NCI-H1417 (cell line): ENCODE measurements around the gene SPAG9.

Source experiments
- DNase-seq, 3 experiments: peaks; one replicate each; lab custom pipeline; 2025; lab: John Stamatoyannopoulos, UW

The SPAG9 gene

DNA sequence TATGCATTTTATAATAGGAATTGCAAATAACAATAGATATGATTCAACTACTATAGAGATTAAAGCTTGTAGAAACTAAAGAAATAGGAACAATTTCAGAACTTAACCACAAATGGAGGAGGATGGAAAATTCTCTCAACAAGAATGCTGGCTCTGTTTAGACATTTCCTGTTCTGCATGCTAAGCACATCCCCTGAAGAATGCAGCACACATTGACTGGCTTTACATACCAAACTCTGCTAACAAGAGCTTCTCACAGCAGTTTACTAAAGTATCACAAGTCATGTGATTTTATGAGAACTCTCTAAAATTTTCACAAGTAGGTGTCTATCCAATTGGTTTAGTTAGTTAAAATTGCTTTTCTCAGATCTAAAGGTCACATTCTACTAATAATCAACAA lies 85.2 kb downstream of the SPAG9 start:
- no peak for DNase-seq

DNA sequence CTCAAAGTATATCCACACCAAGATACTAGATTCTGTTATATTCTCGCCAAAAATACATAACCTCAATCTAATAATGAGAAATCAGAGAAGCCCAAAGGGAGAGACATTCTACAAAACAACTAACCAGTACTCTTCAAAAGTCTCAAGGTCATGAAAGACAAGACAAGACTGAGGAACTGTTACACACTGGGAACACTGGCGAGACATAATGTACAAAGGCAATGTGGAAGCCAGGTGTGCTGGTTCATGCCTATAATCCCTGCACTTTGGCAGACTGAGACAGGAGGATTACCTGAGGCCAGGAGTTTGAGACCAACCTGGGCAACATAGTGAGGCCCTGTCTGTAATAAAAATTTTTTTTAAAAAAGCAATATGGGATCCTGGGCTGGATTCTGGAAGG lies 85.9 kb downstream of the SPAG9 start:
- no peak for DNase-seq

DNA sequence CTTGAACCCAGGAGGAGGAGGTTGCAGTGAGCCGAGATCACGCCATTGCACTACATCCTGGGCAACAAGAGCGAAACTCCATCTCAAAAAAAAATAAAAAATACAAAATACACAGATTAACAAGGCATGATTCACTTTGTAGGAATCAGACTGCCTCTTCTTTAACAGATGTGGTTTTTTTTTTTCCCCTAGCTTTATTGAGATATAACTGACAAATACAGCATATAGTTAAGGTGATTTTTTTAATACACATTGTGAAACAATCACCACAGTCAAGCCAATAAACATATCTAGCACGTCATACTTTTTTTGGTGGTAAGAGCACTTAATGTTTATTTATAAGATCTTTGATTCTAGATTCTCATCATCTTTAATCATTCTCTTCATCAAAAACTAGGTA lies 87.8 kb downstream of the SPAG9 start:
- DNase-seq, result no peak

DNA sequence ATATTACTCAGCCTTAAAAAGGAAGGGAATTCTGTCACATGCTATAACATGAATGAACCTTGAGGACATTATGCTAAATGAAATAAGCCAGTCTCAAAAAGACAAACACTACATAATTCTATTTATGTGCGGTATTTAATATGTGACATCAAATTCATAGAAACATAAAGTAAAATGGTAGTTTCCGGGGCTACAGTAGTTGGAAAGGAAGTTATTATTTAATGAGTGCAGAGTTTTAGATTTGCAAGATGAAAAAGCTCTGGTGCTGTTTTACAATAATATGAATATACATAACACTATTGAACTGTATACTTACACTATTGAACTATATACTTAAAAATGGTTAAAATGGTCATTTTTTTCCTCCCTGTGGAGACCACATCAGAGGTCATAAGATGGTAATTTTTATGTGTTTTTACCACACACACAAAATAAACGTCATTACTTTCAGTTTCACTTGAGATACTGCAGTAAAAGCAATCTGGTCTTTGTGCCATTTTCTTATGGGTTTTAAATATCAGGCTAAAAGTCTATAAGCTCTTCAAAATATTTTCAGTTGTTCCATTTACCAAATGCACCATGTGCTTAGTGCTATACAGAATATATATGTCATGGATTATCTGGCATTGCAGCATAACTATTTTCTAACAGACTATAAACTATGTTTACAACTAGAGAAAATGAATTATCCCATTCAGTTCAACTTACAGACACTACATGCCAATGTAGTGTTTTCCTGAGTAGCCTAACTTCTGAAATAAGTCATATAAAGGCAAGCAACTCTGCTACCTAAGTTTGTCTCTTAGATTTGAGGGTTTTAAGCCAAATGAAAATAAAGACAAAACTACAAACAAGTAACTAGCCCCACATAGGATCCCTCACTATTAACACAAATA lies 90.9 kb downstream of the SPAG9 start:
- no peak for DNase-seq

DNA sequence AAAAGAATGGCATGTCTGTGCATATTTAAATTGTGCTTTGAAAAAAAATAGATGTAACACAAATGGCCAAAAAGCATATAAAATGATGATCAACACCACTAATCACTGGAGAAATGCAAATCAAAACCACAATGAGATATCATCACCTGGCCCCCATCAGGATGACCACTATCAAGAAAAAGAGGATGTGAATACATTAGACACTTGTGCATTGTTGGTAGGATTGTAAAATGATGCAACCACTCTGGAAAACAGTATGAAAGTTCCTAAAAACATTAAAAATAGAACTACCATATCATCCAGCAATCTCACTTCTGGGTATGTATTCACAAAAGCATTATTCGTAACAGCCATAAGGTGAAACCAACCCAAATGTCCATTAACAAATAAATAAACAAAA lies 91.5 kb downstream of the SPAG9 start:
- DNase-seq, result no peak

DNA sequence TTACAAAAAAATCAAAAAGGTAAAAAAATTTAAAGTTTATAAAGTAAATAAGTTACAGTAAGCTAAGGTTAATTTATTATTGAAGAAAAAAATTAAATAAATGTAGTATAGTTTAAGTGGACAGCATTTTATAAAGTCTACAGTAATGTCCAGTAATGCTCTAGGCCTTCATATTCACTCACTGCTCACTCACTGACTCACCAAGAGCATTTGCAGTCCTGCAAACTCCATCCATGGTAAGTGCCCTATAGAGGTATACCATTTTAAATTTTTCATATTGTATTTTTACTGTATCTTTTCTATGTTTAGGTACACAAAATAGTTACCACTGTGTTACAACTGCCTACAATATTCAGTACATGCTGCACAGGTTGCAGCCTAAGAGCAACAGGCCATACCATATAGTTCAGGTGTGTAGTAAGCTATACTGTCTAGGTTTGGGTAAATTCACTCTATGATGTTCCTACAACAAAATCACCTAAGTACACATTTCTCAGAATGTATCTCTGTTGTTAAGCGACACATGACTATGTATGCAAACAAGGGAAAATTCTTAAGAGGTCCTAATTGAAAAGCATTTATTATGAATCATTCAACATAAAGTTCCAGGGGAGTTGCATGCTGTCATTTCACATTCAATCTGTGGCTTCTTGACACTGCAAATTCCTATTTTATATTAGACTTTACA lies 92.3 kb downstream of the SPAG9 start:
- no peak for DNase-seq

DNA sequence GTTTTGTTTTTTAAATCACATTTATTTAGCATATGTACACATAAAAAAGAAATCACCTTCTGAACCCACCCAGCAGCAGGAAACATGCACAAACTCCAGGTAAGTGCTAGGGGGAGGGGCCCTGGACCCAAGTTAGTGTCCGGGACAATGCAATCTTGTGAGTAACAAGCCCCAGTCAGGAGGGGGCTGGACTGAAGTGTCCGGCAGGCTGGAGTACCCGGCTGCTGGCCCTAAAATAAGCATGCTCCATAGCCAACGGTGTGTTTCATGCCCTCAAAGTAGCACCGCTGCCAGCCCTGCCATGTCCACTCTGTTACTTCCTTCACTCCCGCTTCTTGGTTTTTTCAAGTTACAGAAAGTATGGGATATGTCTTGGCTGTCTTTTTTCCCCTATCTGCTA lies 102.1 kb downstream of the SPAG9 start:
- no peak for DNase-seq

DNA sequence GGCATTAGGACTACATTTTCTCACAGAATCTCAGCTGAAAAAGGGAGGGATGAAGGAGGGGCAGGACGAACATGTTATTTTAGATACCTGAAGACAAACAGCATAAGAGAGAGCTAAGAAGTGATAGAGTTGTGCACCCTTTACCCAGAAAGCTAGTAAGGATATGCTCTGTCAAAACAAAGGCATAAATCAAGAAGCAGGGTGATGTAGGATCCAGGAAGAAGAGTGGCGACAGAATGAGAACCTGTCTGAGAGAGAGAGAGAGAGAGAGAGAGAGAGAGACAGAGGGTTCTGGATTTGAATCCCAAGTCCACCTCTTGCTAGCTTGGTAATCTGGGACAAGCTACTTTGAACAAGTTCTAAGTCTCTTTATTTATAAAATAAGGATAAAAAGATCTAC lies 103.4 kb downstream of the SPAG9 start:
- no peak for DNase-seq

DNA sequence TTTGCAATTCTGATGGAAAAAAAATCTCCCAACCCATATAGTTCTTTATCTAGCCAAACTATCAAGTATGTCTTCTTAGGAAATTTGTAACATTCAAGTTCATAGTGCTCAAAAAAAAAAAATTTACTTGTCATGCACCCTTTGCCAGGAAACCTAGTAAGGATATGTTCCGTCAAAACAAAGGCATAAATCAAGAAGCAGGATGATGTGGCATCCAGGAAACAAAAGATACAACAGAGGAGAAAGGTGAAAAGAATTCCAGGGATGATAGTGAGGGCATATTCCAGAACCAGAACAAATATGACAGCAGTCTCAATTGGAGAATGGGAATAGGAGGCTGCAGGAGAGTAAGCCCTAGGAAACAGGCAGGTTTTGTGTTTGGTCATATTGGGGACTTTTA lies 104.6 kb downstream of the SPAG9 start:
- DNase-seq, result peak in 1 of 3 experiments; percentile 23

DNA sequence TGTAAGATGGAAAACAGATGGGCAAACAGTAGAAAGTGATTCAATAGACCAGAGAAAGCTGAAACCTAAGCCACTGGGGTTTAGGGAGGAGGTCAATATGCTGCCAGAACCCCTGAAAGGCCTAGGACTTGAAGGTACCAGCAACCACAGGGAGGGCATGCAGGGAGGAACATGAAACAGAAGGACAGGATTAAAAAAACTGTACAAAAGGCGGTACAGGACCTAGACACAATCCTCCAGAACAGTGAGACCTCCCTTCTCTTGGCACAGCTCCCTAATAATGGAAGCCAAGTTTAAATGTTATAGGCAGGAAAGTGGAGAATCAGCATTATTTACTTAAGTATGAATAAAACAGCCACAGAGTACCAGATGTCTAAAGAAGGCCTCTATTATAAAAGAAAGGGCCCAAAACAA lies 105.5 kb downstream of the SPAG9 start:
- DNase-seq, result peak in 1 of 3 experiments; percentile 53

DNA sequence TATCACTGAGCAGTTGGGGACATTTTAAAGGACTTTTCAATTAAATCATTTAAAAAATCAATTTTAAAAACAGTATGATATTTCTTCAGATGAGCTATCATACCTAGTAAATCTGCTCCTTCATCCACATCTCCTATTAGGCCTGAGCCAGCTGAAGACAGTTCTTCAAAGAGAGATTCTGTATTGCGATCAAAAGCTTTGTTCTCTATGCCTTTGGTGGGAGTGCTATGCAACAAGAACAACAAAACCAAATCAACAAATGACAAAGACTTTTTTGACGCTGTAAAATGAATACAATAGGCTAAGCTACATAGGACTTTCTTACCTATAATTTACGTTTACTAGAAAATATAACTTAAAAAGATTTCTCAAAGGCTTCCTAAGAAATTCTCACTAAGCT lies 106.5 kb downstream of the SPAG9 start:
- DNase-seq, result no peak

DNA sequence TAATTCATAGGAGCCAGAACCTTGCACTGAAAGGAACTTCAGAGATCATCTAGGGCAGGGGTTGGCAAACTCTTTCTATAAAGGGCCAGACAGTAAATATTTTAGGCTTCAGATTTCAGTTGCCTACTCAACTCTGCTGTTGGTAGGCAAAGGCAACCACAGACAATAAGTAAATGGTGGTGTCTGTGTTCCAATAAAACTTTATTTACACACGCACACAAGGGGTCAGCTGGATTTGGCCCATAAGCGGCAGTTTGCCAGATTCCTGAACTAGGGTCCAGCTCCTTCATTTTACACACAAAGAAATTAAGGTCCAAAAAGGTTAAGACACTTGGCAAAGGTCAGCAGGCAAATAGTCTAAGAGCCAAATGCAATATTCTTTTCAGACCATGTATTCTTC lies 107.3 kb downstream of the SPAG9 start:
- DNase-seq, result no peak

DNA sequence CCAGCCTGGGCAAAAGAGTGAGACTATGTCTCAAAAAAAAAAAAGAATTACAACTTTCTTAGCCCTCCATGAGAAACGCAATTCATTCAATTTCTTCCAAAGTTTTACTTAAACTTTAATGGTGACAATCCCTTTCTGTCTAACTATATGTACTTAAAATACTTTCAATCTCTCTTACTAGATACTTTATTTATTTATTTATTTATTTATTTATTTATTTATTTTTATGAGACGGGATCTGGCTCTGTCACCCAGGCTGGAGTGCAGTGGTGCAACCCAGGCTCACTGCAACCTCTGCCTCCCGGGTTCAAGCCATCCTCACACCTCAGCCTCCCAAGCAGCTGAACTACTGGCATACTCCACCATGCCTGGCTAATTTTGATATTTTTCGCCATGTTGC lies 108.1 kb downstream of the SPAG9 start:
- DNase-seq, result no peak

DNA sequence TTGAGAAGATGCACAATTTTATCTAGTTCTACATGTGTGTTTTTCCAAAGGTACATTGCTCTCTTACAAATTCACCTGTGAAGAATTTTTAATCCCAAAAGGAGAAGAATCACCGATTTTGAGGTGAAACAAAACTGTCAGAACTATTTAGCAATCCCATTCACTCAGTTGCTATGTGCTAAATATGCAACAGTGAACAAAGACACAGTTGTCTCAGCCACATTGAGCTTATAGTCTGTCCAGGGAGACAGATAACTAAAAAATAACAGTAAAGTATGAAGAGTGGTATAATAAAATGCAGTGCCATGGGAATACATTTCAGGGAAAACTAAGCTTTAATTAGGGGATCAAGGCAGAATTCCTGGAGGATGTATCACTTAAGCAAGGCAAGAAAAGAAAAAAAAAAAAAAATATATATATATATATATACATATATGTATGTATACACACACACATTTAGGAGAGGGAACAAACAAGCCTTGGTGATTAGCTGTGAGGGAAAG lies 110.4 kb downstream of the SPAG9 start:
- DNase-seq, result no peak

DNA sequence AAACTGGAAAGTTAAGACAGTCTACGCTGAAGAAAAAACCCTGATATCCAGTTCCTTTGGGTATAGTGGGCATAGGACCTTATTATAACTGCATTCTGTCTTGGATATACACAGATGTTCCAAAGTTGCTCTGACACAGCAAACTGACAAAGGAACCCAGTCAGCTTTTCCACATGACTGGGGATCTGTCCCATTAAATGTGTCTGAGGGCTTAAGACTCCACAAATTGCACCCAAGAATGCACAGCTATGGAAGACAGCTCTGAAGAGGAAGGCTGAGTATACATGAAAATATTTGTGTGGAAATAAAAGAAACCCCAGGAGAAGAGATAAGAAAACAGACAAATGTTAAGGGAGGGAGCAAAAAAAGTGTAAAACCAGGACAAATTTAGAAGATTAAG lies 114.1 kb downstream of the SPAG9 start:
- DNase-seq, result no peak

DNA sequence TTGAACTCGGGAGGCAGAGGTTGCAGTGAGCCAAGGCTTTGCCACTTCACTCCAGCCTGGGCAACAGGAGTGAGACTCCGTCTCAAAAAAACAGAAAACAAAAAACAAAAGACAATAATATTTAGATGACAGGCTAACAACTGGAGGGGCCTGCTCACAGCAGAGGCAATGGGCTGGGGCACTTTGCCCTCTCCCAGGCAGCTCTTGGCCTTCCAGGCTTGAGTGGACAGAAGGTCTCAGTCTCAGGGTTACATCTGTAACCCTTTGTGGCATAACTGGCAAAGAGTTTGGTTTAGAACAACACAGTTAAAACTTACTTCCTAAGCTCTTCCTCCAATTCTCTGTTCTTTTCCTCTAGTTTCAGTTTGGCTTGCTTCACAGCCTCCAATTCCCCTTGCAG lies 114.9 kb downstream of the SPAG9 start:
- DNase-seq, result no peak

DNA sequence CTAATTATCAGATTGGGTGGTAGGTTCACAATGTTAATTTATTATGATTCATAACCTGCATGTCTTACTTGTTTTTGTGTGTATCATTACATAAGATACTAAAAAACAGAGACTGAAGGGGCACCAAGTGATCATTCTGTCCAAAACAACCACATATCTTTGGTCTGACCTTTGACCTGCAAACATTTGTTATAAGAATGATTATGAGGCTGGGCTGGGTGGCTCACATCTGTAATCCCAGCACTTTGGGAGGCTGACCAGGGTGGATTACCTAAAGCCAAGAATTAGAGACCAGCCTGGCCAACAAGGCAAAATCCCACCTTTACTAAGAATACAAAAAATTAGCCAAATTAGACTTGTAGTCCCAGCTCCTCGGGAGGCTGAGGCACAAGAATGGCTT lies 116.4 kb downstream of the SPAG9 start:
- no peak for DNase-seq

DNA sequence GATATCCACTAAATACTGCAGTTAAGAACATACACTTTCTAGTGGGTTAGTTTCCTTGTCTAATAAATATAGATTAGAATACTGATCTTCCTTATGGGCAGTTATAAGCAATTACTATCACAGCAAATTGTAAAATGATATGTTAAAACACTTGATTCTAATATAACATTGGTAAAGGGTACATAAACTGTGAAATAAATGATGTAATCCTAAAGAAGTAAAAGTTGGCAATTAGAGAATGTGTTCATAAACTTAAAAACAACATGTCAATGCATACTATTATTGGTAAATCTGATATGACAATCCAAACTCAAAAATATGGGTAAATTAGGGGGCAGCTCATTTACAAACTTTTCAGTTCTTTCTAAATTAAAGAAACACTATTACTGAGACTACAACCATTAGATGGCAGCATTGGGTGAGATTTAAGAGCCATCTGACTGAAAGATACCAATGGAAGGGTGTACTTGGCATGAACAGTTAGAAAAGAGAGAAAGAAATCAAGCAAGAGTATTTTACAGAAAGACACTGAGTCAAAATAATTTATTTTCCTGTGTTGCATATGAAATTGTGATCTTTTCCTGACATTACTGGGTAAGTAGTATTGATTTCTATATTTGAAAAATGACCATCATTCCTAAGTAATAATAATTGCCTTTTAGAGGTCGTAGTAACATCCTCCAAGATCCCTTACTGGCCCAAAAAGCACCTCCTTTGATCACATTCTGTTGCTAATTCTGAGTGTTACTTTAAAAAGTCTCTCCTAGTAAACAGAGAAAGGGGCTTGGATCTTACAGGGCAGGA lies 119.6 kb downstream of the SPAG9 start:
- DNase-seq, result peak; percentile 14 to 81 (median 42)

DNA sequence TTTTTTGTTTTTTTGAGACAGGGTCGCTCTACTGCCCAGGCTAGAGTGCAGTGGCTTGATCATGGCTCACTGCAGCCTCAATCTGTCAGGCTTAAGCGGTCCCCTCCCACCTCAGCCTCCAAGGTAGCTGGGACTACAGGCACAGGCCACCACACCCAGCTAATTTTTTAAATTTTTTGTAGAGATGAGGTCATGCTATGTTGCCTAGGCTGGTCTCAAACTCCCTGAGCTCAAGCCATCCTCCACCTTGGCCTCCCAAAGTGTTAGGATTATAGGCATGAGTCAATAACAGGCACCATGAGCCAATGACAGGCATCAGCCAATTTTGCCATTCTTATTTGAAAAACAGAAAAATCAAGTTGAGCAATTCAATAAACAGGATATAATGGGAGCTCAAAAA lies 125.0 kb downstream of the SPAG9 start:
- DNase-seq, result no peak

DNA sequence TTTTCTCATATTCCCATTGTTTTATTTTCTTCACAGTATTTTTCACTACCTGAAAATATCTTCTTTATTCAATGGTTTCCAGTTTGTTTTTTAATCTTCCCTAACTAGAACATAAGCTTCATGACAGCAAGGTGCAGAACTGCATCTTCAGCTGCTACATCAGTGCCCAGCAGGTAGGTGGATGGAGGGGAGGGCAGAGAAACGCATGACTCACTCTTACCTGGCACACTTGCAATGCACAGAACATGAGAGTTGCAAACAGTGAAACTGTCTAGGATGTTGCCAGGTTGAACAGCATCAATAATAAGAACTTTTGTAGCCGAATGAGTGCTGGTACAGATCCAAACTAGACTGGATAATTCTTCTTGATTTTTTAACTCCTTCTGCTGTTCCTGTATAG lies 127.1 kb downstream of the SPAG9 start:
- no peak for DNase-seq

DNA sequence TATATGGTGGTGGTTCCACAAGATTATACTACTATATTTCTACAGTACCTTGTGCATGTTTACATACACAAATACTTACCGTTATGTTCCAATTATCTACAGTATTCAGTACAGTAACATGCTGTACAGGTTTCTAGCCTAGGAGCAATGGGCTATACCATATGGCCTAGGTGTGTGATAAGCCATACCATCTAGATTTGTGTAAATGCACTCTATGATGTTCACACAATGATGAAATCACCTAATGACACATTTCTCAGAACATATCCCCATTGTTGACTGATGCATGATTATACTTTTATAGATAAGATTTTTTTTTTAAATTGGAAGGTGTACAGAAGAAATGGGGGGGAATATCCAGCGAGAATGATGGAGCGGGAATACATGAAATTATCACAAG lies 131.5 kb downstream of the SPAG9 start:
- no peak for DNase-seq

DNA sequence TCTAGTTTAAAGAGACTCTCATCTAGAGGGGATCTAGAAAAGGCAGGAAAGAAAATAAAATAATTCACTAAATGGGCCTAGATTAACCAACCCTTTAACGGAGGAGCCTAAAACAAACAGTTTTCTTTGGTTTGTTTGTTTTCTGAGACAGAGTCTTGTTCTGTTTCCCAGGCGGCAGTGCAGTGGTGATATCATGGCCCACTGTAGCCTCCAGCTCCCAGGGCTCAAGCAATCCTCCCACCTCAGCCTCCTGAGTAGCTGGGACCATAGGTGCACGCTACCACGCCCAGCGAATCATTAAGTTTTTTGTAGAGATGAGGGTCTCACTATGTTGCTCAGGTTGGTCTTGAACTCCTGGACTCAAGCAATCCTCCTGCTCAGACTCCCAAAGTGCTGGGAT lies 132.2 kb downstream of the SPAG9 start:
- DNase-seq, result no peak
